Naive thymus-derived CD4-positive, alpha-beta T cell (primary cell): ENCODE results near the gene LCMT2. TPM values are rescaled to one million over a fixed set of nuclear protein-coding genes. Genes with fewer than 3 reads are reported as not detected.

Experiments
- ATAC-seq: fragments of 150-1000 bp; cut with Tn5 transposase; 2 replicates; pipeline ENCODE4 v1.10.0; 2021; ENCODE audit warnings: mild to moderate bottlenecking, moderate library complexity
- CTCF ChIA-PET: fragments of 350-600 bp; sonication (Branson Sonifier 250); formaldehyde crosslinking; loops from one replicate; lab custom pipeline; 2021; ENCODE audit warnings: antibody characterized with exemption; lab: Charles Lee
- POLR2A ChIA-PET: fragments of 350-600 bp; sonication (Branson Sonifier 250); formaldehyde crosslinking; loops from one replicate; lab custom pipeline; 2021; ENCODE audit warnings: antibody characterized with exemption, inconsistent platforms; lab: Charles Lee
- DNase-seq, 9 donors: peaks; one replicate each; pipeline versions ENCODE4 v3.0.0 to v3.0.0-alpha.2; 2020 to 2022; ENCODE audit warnings: mixed read lengths in 1 of 9
- H3K27ac ChIP-seq: one replicate; pipeline ENCODE4 v1.7.0; 2013; ENCODE audit warnings: mild to moderate bottlenecking, low read depth, low read length, moderate library complexity
- H3K27me3 ChIP-seq, 2 donors: one replicate each; pipeline ENCODE4 v1.7.0; 2013; ENCODE audit warnings: low read length in 2 of 2, mild to moderate bottlenecking in 2 of 2, moderate library complexity in 2 of 2; ENCODE audit not compliant: control insufficient read depth in 2 of 2, insufficient read depth in 2 of 2
- H3K36me3 ChIP-seq, 3 experiments: 1 replicate in 2 of 3; 2 replicates in 1 of 3; pipeline ENCODE4 v1.7.0; 2013; ENCODE audit warnings: low read length in 3 of 3, mild to moderate bottlenecking in 3 of 3, moderate library complexity in 1 of 3; ENCODE audit not compliant: insufficient read depth in 3 of 3, control insufficient read depth in 2 of 3
- H3K4me1 ChIP-seq, 2 donors: one replicate each; pipeline ENCODE4 v1.7.0; 2013; ENCODE audit warnings: low read length in 2 of 2, mild to moderate bottlenecking in 2 of 2, moderate library complexity in 1 of 2; ENCODE audit not compliant: control insufficient read depth in 2 of 2, insufficient read depth in 2 of 2
- H3K4me3 ChIP-seq: 2 replicates; pipeline ENCODE4 v1.7.0; 2013; ENCODE audit warnings: mild to moderate bottlenecking, low read length
- H3K9me3 ChIP-seq, 3 experiments: 1 replicate in 2 of 3; 2 replicates in 1 of 3; pipeline ENCODE4 v1.7.0; 2013; ENCODE audit warnings: low read length in 3 of 3; ENCODE audit not compliant: control insufficient read depth in 2 of 3
- H3K27ac Mint-ChIP-seq, 9 donors: one replicate each; pipeline ENCODE4 v1.8.0; 2020 to 2022; ENCODE audit warnings: mixed read lengths in 9 of 9, mild to moderate bottlenecking in 8 of 9, moderate library complexity in 5 of 9, inconsistent platforms in 2 of 9
- H3K27me3 Mint-ChIP-seq, 5 donors: one replicate each; pipeline ENCODE4 v1.8.0; 2021 to 2022; ENCODE audit warnings: mixed read lengths in 5 of 5, mild to moderate bottlenecking in 1 of 5
- H3K36me3 Mint-ChIP-seq, 5 donors: one replicate each; pipeline ENCODE4 v1.8.0; 2020 to 2022; ENCODE audit warnings: mixed read lengths in 5 of 5, mild to moderate bottlenecking in 3 of 5, inconsistent platforms in 1 of 5
- H3K4me1 Mint-ChIP-seq, 7 donors: one replicate each; pipeline ENCODE4 v1.8.0; 2020 to 2022; ENCODE audit warnings: mixed read lengths in 7 of 7, mild to moderate bottlenecking in 3 of 7, inconsistent platforms in 1 of 7
- H3K4me3 Mint-ChIP-seq, 10 donors: one replicate each; pipeline ENCODE4 v1.8.0; 2020 to 2022; ENCODE audit warnings: mild to moderate bottlenecking in 10 of 10, mixed read lengths in 10 of 10, moderate library complexity in 6 of 10, inconsistent platforms in 2 of 10
- H3K9me3 Mint-ChIP-seq, 11 donors: one replicate each; pipeline ENCODE4 v1.8.0; 2020 to 2022; ENCODE audit warnings: mixed read lengths in 11 of 11, mild to moderate bottlenecking in 4 of 11, inconsistent platforms in 1 of 11, moderate library complexity in 1 of 11
- intact Hi-C, 2 donors: fragments of 100-400 bp; cut with micrococcal nuclease; formaldehyde crosslinking; loops; one replicate each; pipeline ENCODE4 v1.15.1; 2023
- polyA plus RNA-seq, 2 donors: library from polyadenylated mRNA; unstranded; fragments of 300-500 nt; fragmentation: Illumina TruSeq; gene quantifications; one replicate each; pipeline ENCODE4 v1.2.3, GENCODE V29; 2021
- total RNA-seq, 6 experiments: library from RNA in 5 of 6; stranded (reverse) in 5 of 6; gene quantifications; 1 replicate in 5 of 6; 2 replicates in 1 of 6; pipeline ENCODE4 v1.2.3 and lab custom pipeline; 2021 to 2026

LCMT2 gene
- total RNA-seq (10 to 100 TPM; 10.1 to 19.1 (median 15.0) TPM), polyA plus RNA-seq (1 to 10 TPM; 2.9 to 6.2 TPM), total RNA-seq (lab: John Stamatoyannopoulos, UW) (25.0 reads per million, percentile 55 among the genes with 10 or more reads in this experiment)

- Mint-ChIP-seq H3K4me3 (peak within 1 kb of the TSS; percentile 89 to 98 (median 96)), H3K27me3 (peaks cover 0 to 4% (median 0%) of the 10 kb centered on the region in 5 donors), H3K27ac (peak within 1 kb of the TSS; percentile 93 to 99 (median 99)), H3K4me1 (peaks cover 19 to 54% (median 46%) of the 10 kb centered on the region in 7 donors), H3K9me3 (peaks cover 0 to 5% (median 0%) of the 10 kb centered on the region in 11 donors), H3K36me3 (peaks cover 4 to 35% (median 20%) of the 10 kb centered on the region in 5 donors)
- Histone ChIP-seq H3K4me1 (peaks cover 19 to 22% of the 10 kb centered on the region in 2 donors), H3K4me3 (peak within 1 kb of the TSS; percentile 84), H3K27ac (peak within 1 kb of the TSS; percentile 88), H3K36me3 (peaks cover 0 to 5% (median 0%) of the 10 kb centered on the region in 3 experiments), H3K9me3 (no peaks in the 10 kb centered on the region), H3K27me3 (no peaks in the 10 kb centered on the region)
- ChIA-PET POLR2A (interaction anchor here (0.9 to 1.5 kb wide), 4 partner anchors 8 to 181 kb away, joined by 3 to 6 read pairs (median 4); partner anchors contain the start of genes CCNDBP1, TUBGCP4 and ZSCAN29), CTCF (no interaction called here)
- intact Hi-C loops = loop anchor here (1.0 to 10.0 kb wide), 13 partner anchors 41 to 1058 kb away; partner anchors contain the start of genes GANC (in 2 of the 2), TMEM87A (in 2 of the 2), TUBGCP4 (in 2 of the 2) and ZSCAN29 (in 2 of the 2)
- DNase-seq (peak; percentile 80 to 95 (median 92)), ATAC-seq (peak; percentile 92)
These were observed at the start of gene LCMT2 for GRCh38 chr15:43329960-43330779. Gene LCMT2 (minus strand): TSS chr15:43330573. CDS start chr15:43330489, 84 bp downstream.

GRCh38 chr15:43378601-43379000 is 48.2 kb upstream of the LCMT2 start:
- no peaks in the 10 kb centered on the region for H3K4me1 ChIP-seq
- Mint-ChIP-seq H3K9me3 (no peaks in the 10 kb centered on the region), H3K4me1 (peaks cover 3 to 19% (median 13%) of the 10 kb centered on the region in 7 donors), H3K27ac (no peak overlapping the region), H3K4me3 (no peak overlapping the region), H3K27me3 (no peaks in the 10 kb centered on the region), H3K36me3 (peaks cover 11 to 43% (median 34%) of the 10 kb centered on the region in 5 donors)
- no peak for DNase-seq
- H3K9me3 ChIP-seq = no peaks in the 10 kb centered on the region
- ChIA-PET CTCF (no interaction called here), POLR2A (interaction anchor here (0.6 kb wide), 1 partner anchor 1798 kb away, joined by 3 read pairs; no protein-coding TSS in a partner anchor)
- no peaks in the 10 kb centered on the region for H3K27me3 ChIP-seq
- no peak for ATAC-seq
- no peak overlapping the region for H3K27ac ChIP-seq
- intact Hi-C loops = no loop called here
- peaks cover 0 to 35% (median 0%) of the 10 kb centered on the region in 3 experiments for H3K36me3 ChIP-seq
- H3K4me3 ChIP-seq = no peak overlapping the region

GRCh38 chr15:43376017-43376705 is 45.8 kb upstream of the LCMT2 start:
- ATAC-seq = peak; percentile 85
- no peak overlapping the region for H3K4me3 Mint-ChIP-seq
- H3K27me3 ChIP-seq = no peaks in the 10 kb centered on the region
- H3K27ac Mint-ChIP-seq = no peak overlapping the region
- H3K36me3 Mint-ChIP-seq = peaks cover 11 to 32% (median 30%) of the 10 kb centered on the region in 5 donors
- intact Hi-C loops = loop anchor here (1.0 to 2.0 kb wide), 2 partner anchors 134 to 137 kb away; no protein-coding TSS in a partner anchor
- POLR2A ChIA-PET = no interaction called here
- peaks cover 0 to 21% (median 0%) of the 10 kb centered on the region in 3 experiments for H3K36me3 ChIP-seq
- no peaks in the 10 kb centered on the region for H3K9me3 ChIP-seq
- H3K9me3 Mint-ChIP-seq = no peaks in the 10 kb centered on the region
- H3K27me3 Mint-ChIP-seq = no peaks in the 10 kb centered on the region
- peaks cover 19 to 39% (median 27%) of the 10 kb centered on the region in 7 donors for H3K4me1 Mint-ChIP-seq
- peak in 6 of 9 donors; percentile 7 to 32 (median 22) for DNase-seq
- no peak overlapping the region for H3K4me3 ChIP-seq
- CTCF ChIA-PET = interaction anchor here (0.5 to 1.5 kb wide), 8 partner anchors 13 to 138 kb away, joined by 3 to 9 read pairs (median 4); no protein-coding TSS in a partner anchor
- peaks cover 10 to 14% of the 10 kb centered on the region in 2 donors for H3K4me1 ChIP-seq
- H3K27ac ChIP-seq = no peak overlapping the region

- intact Hi-C loops = loop anchor here (1.0 to 2.0 kb wide), 2 partner anchors 41 to 140 kb away; partner anchors contain the start of gene LCMT2 (in 2 of the 2)
- peaks cover 22 to 23% of the 10 kb centered on the region in 2 donors for H3K4me1 ChIP-seq
- peak within 1 kb of the TSS; percentile 60 for H3K27ac ChIP-seq
- Mint-ChIP-seq H3K27ac (peak within 1 kb of the TSS; percentile 80 to 92 (median 88)), H3K27me3 (no peaks in the 10 kb centered on the region), H3K4me1 (peaks cover 39 to 69% (median 56%) of the 10 kb centered on the region in 7 donors), H3K4me3 (peak within 1 kb of the TSS; percentile 90 to 96 (median 93)), H3K9me3 (peaks cover 9 to 37% (median 20%) of the 10 kb centered on the region in 11 donors), H3K36me3 (peaks cover 19 to 44% (median 36%) of the 10 kb centered on the region in 5 donors)
- H3K9me3 ChIP-seq = peaks cover 0 to 19% (median 0%) of the 10 kb centered on the region in 3 experiments
- no peaks in the 10 kb centered on the region for H3K27me3 ChIP-seq
- POLR2A ChIA-PET = interaction anchor here (0.6 to 1.7 kb wide), 8 partner anchors 9 to 404 kb away, joined by 3 to 6 read pairs (median 3); no protein-coding TSS in a partner anchor
- DNase-seq (peak; percentile 52 to 89 (median 62)), ATAC-seq (peak; percentile 81)
- CTCF ChIA-PET = interaction anchor here (0.6 to 0.9 kb wide), 3 partner anchors 11 to 265 kb away, joined by 3 read pairs; partner anchors contain the start of gene UBR1
- peaks cover 0 to 25% (median 0%) of the 10 kb centered on the region in 3 experiments for H3K36me3 ChIP-seq
- H3K4me3 ChIP-seq = peak within 1 kb of the TSS; percentile 84
These were observed 40.9 kb upstream of the LCMT2 start, which contains the start of the genes TUBGCP4 and ZSCAN29 for GRCh38 chr15:43370975-43371974. Gene TUBGCP4 (plus strand): TSS chr15:43371101. CDS start chr15:43371355, 254 bp downstream. Gene ZSCAN29 (minus strand): TSS chr15:43371043. CDS start chr15:43369913, 1,130 bp downstream.

- ChIA-PET POLR2A (interaction anchor here (0.6 to 1.7 kb wide), 6 partner anchors 9 to 1058 kb away, joined by 3 to 6 read pairs (median 3); no protein-coding TSS in a partner anchor), CTCF (no interaction called here)
- Histone ChIP-seq H3K4me1 (peaks cover 22 to 23% of the 10 kb centered on the region in 2 donors), H3K27me3 (no peaks in the 10 kb centered on the region), H3K27ac (peak overlapping the region; percentile 60), H3K9me3 (peaks cover 0 to 24% (median 0%) of the 10 kb centered on the region in 3 experiments), H3K4me3 (peak overlapping the region; percentile 84), H3K36me3 (peaks cover 0 to 32% (median 0%) of the 10 kb centered on the region in 3 experiments)
- peaks cover 26 to 52% (median 40%) of the 10 kb centered on the region in 5 donors for H3K36me3 Mint-ChIP-seq
- peak overlapping the region; percentile 69 to 92 (median 88) for H3K27ac Mint-ChIP-seq
- DNase-seq (peak in 3 of 9 donors; percentile 1 to 30 (median 20)), ATAC-seq (peak; percentile 60)
- no peaks in the 10 kb centered on the region for H3K27me3 Mint-ChIP-seq
- intact Hi-C loops = loop anchor here in 1 of 2 donors (2.0 kb wide), 1 partner anchor 140 kb away; no protein-coding TSS in a partner anchor
- H3K4me3 Mint-ChIP-seq = peak overlapping the region; percentile 87 to 96 (median 92)
- H3K9me3 Mint-ChIP-seq = peaks cover 9 to 45% (median 24%) of the 10 kb centered on the region in 11 donors
- H3K4me1 Mint-ChIP-seq = peaks cover 39 to 69% (median 57%) of the 10 kb centered on the region in 7 donors
These were observed 40.1 kb upstream of the LCMT2 start for GRCh38 chr15:43370310-43370974.
